Tibial nerve (tissue), 3 donors: ENCODE measurements around the gene FCGR1A.
"Not testable (repeated sequence)": the region's sequence is repeated elsewhere in the genome, so short reads cannot be mapped to it uniquely, and the experiment has no call there.

ENCODE experiments used
- CTCF ChIP-seq, 5 experiments: fragments of 200-600 bp in 3 of 5; fragments of 450-650 bp in 2 of 5; sonication (generic) in 3 of 5; IDR thresholded peaks; one replicate each; pipeline ENCODE4 v1.5.1; 2016 to 2019; ENCODE audit warnings: antibody characterized with exemption in 5 of 5, mild to moderate bottlenecking in 3 of 5, moderate library complexity in 2 of 5
- POLR2A ChIP-seq, 2 donors: fragments of 450-650 bp; IDR thresholded peaks; one replicate each; pipeline ENCODE4 v1.6.1; 2017; ENCODE audit warnings: antibody characterized with exemption in 2 of 2, mild to moderate bottlenecking in 2 of 2, moderate library complexity in 2 of 2

GRCh38 chr1:149793885-149794284 lies 11.4 kb downstream of the FCGR1A start:
- not testable (repeated sequence) for TF ChIP-seq CTCF, POLR2A (IDR thresholded peaks at IDR 0.05)
